ENCODE data around the gene PDLIM1. TPM values are rescaled to one million over a fixed set of nuclear protein-coding genes. Genes with fewer than 3 reads are reported as not detected.

The PDLIM1 gene
- total RNA-seq, 1 experiment from 2014 or later = 67.4 TPM

- H3K36me3 ChIP-seq (ENCODE audit: control insufficient read depth in 1 of 2, insufficient read depth in 2 of 2, low read length in 2 of 2) = no peaks in the 10 kb centered on the region
- H3K4me3 ChIP-seq (replicated peaks in 1 of 2; ENCODE audit: low read depth in 1 of 2, low read length in 2 of 2) = no peak within 1 kb of the TSS
- H3K9ac ChIP-seq (ENCODE audit: low read length) = no peak within 1 kb of the TSS
- ChIA-PET POLR2A (no interaction called here), CTCF (no interaction called here), RAD21 (ENCODE audit: low non-redundant PET in 1 of 2, low total read pairs in 2 of 2, uncharacterized antibody in 2 of 2, unreplicated experiment in 2 of 2) (no interaction called here)
- no TSS peak for BruUV-seq (replicated peaks)
- H3K27ac ChIP-seq (ENCODE audit: low read depth, low read length) = no peak within 1 kb of the TSS
- intact Hi-C loops (cut with micrococcal nuclease) = no loop called here
- DNase-seq (ENCODE audit: low read depth, low spot score) = no peak
- H3K27me3 ChIP-seq (ENCODE audit: insufficient read depth, low read length) = no peaks in the 10 kb centered on the region
- H3K4me1 ChIP-seq (ENCODE audit: control insufficient read depth in 1 of 2, insufficient read depth in 2 of 2, low read length in 2 of 2) = no peaks in the 10 kb centered on the region
- no peaks in the 10 kb centered on the region for H3K79me2 ChIP-seq (ENCODE audit: insufficient read depth, low read length)
- no peaks in the 10 kb centered on the region for H3K9me2 ChIP-seq (ENCODE audit: insufficient read depth)
- no peaks in the 10 kb centered on the region for H4K20me1 ChIP-seq (ENCODE audit: insufficient read depth)
- TF ChIP-seq CTCF (IDR thresholded peaks at IDR 0.05 in 2 of 3, conservative IDR thresholded peaks at IDR 0.05 in 1 of 3; ENCODE audit: borderline replicate concordance in 1 of 3, insufficient read depth in 1 of 3, low read depth in 2 of 3, low read length in 2 of 3) (no peak), ZNF274 (IDR thresholded peaks at IDR 0.05; ENCODE audit: low read depth, low read length) (no peak), POLR2A (IDR thresholded peaks at IDR 0.05; ENCODE audit: borderline replicate concordance, extremely low read depth, insufficient read depth, insufficient read length) (no peak), RAD21 (IDR thresholded peaks at IDR 0.05; ENCODE audit: low read depth) (no peak), TCF7L2 (IDR thresholded peaks at IDR 0.05; ENCODE audit: borderline replicate concordance, extremely low read depth, insufficient read depth, insufficient read length) (no peak), REST (IDR thresholded peaks at IDR 0.05; ENCODE audit: low read depth) (no peak), CBX3 (IDR thresholded peaks at IDR 0.05; ENCODE audit: low read depth) (no peak), ELF1 (IDR thresholded peaks at IDR 0.05; ENCODE audit: borderline replicate concordance, low read depth) (no peak)
- ATAC-seq = no peak
- no peaks in the 10 kb centered on the region for H3K9me3 ChIP-seq (ENCODE audit: control insufficient read depth in 1 of 2, insufficient read depth in 1 of 2, low read depth in 1 of 2, low read length in 2 of 2)
- H3K4me2 ChIP-seq (ENCODE audit: low read length) = no peak within 1 kb of the TSS
- no peak within 1 kb of the TSS for H2AFZ ChIP-seq (ENCODE audit: low read depth, low read length, poor library complexity, severe bottlenecking)
Observed at GRCh38 chr10:95193944-95194343, 96.9 kb downstream of the PDLIM1 start, which contains the start of gene ACSM6. Gene ACSM6 (plus strand): TSS chr10:95194238. CDS start chr10:95194486, 248 bp downstream.

Data from HCT116 (cell line).